Mesendoderm (in vitro differentiated cells): ENCODE data around the gene MASP2.
"Not testable (repeated sequence)": the region's sequence is repeated elsewhere in the genome, so short reads cannot be mapped to it uniquely, and the experiment has no call there.

Experiments
- DNase-seq: peaks from one replicate; pipeline ENCODE4 v3.0.0; 2013
- H2AK5ac ChIP-seq: 2 replicates; pipeline ENCODE4 v1.6.1; 2013; ENCODE audit warnings: low read length, inconsistent platforms
- H2BK120ac ChIP-seq: 2 replicates; pipeline ENCODE4 v1.6.1; 2013; ENCODE audit warnings: low read depth, mild to moderate bottlenecking, low read length, moderate library complexity, mixed read lengths
- H2BK15ac ChIP-seq: replicated peaks from 2 replicates; pipeline ENCODE4 v1.6.1; 2013; ENCODE audit warnings: low read depth, mild to moderate bottlenecking, moderate library complexity
- H2BK5ac ChIP-seq: 2 replicates; pipeline ENCODE4 v1.6.1; 2013; ENCODE audit warnings: low read length, inconsistent platforms
- H3K18ac ChIP-seq: 2 replicates; pipeline ENCODE4 v1.6.1; 2013; ENCODE audit warnings: mild to moderate bottlenecking, low read length, mixed read lengths
- H3K23ac ChIP-seq: one replicate; pipeline ENCODE4 v1.6.1; 2013; ENCODE audit warnings: low read length
- H3K27ac ChIP-seq: 2 replicates; pipeline ENCODE4 v1.5.1; 2013; ENCODE audit warnings: low read depth, mild to moderate bottlenecking, inconsistent platforms, low read length, moderate library complexity
- H3K27me3 ChIP-seq: 2 replicates; pipeline ENCODE4 v1.6.1; 2013; ENCODE audit warnings: low read length, control low read depth, mild to moderate bottlenecking, inconsistent platforms; ENCODE audit not compliant: insufficient read depth, poor library complexity
- H3K36me3 ChIP-seq: 2 replicates; pipeline ENCODE4 v1.6.1; 2013; ENCODE audit warnings: low read length, inconsistent platforms; ENCODE audit not compliant: control insufficient read depth, insufficient read depth
- H3K4ac ChIP-seq: one replicate; pipeline ENCODE4 v1.6.1; 2013; ENCODE audit warnings: low read depth, mild to moderate bottlenecking, low read length, moderate library complexity
- H3K4me1 ChIP-seq: 2 replicates; pipeline ENCODE4 v1.6.1; 2013; ENCODE audit warnings: low read depth, low read length, inconsistent platforms; ENCODE audit not compliant: control insufficient read depth
- H3K4me2 ChIP-seq: 2 replicates; pipeline ENCODE4 v1.6.1; 2013; ENCODE audit warnings: low read length
- H3K4me3 ChIP-seq: 2 replicates; pipeline ENCODE4 v1.5.1; 2013; ENCODE audit warnings: mild to moderate bottlenecking, low read length
- H3K56ac ChIP-seq: one replicate; pipeline ENCODE4 v1.6.1; 2013; ENCODE audit warnings: low read length
- H3K79me1 ChIP-seq: 2 replicates; pipeline ENCODE4 v1.6.1; 2013; ENCODE audit warnings: low read length, inconsistent platforms
- H3K79me2 ChIP-seq: 2 replicates; pipeline ENCODE4 v1.6.1; 2013; ENCODE audit warnings: mild to moderate bottlenecking, low read length; ENCODE audit not compliant: control insufficient read depth, insufficient read depth
- H3K9ac ChIP-seq: 2 replicates; pipeline ENCODE4 v1.6.1; 2013; ENCODE audit warnings: low read length, inconsistent platforms
- H4K5ac ChIP-seq: one replicate; pipeline ENCODE4 v1.6.1; 2013; ENCODE audit warnings: low read length
- H4K8ac ChIP-seq: one replicate; pipeline ENCODE4 v1.6.1; 2013; ENCODE audit warnings: low read depth, mild to moderate bottlenecking, control low read depth, low read length, moderate library complexity
- WGBS: extraction: QIAGEN DNeasy Blood & Tissue Kit; methylation state at CpG from one replicate; pipeline ENCODE4 v1.1.7; 2013; ENCODE audit warnings: low lambda C conversion rate, missing lambda C conversion rate; ENCODE audit not compliant: insufficient coverage; ENCODE audit errors: extremely low coverage; 5-methylcytosine and 5-hydroxymethylcytosine counted together

MASP2 gene

DNA sequence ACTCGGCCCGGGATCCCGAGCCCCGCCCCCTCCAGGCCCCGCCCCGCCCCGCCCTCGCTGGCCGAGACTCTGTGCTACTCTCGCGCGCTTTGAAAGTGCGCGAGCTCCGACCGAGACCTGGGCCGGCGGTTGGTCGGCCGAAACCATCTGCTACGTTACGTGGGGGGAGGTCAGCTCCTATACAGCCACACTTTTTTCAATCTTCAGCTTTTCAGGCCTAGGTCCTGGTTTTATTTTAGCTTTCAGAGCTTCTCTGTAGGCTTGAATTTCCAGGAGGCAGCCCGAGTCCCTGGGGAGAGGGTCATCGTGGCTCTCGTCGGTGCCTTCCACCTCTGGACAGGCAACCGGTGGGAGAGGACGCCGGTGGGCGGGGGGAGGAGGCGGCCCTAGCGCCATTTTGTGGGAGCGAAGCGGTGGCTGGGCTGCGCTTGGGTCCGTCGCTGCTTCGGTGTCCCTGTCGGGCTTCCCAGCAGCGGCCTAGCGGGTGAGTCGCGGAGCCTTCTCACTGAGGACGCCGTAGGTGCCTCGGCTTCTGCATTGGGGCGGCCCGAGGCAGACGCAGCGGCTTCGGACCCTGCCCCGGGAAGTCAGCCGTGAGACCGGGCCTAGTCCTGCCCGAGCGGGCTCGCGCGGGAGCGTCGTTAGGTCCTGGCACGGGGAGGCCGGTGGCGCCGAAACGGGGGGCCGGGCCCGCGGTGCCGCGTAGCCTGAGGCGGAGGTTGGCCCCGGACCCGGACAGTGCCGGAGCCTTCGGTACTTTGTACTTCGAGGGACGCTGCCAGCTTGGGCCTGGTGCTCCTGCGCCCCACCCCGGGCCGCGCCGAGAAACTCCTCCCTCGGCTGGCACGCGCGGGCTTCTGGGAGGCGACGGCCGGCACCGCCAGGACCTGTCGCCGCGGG is 34.5 kb downstream of the MASP2 start, which contains the start of gene TARDBP:
TSS of gene TARDBP (plus strand) at position 395 of the 900 bp plus-strand sequence. CDS start 1,074 bp downstream, outside the sequence.
- H3K79me1 ChIP-seq = peaks cover 7% of the 10 kb centered on the region
- DNase-seq = peak; percentile 94
- peaks cover 8% of the 10 kb centered on the region for H3K36me3 ChIP-seq
- no peak within 1 kb of the TSS for H2BK15ac ChIP-seq
- H3K56ac ChIP-seq = peak within 1 kb of the TSS; percentile 100
- H3K79me2 ChIP-seq = peaks cover 28% of the 10 kb centered on the region
- peak within 1 kb of the TSS; percentile 77 for H3K18ac ChIP-seq
- H2BK120ac ChIP-seq = no peak within 1 kb of the TSS
- H3K4me3 ChIP-seq = peak within 1 kb of the TSS; percentile 98
- H3K27me3 ChIP-seq = no peaks in the 10 kb centered on the region
- H4K8ac ChIP-seq = peak within 1 kb of the TSS; percentile 59
- H3K4me1 ChIP-seq = peaks cover 3% of the 10 kb centered on the region
- H3K4me2 ChIP-seq = peak within 1 kb of the TSS; percentile 96
- H3K27ac ChIP-seq = peak within 1 kb of the TSS; percentile 75
- H4K5ac ChIP-seq = no peak within 1 kb of the TSS
- peak within 1 kb of the TSS; percentile 92 for H2BK5ac ChIP-seq
- peak within 1 kb of the TSS; percentile 64 for H3K4ac ChIP-seq
- H2AK5ac ChIP-seq = no peak within 1 kb of the TSS
- peak within 1 kb of the TSS; percentile 100 for H3K9ac ChIP-seq
- peak within 1 kb of the TSS; percentile 94 for H3K23ac ChIP-seq
- no CpG with 5 or more reads among the region's 94 CpGs for WGBS

DNA sequence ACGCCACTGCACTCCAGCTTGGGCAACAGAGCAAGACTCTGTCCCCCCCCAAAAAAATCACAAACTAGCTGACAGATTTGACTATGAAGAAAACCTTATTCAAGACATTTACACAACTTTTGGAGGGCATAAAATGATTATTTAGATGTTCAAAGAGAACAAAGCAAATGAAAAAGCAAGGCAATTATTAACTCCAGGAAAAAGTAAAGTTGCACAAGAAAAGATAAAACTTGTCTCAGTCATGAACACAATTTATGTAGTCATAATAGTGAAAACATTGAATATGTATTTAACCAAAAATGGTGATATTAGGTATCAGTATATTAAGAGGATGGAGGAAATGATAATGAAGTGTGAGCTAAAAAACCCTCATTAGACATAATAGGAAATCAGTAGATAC is 46.5 kb downstream of the MASP2 start:
- Histone ChIP-seq H2BK15ac (no peak overlapping the region), H3K4ac (no peak overlapping the region), H3K18ac (no peak overlapping the region), H2AK5ac (no peak overlapping the region), H3K4me1 (no peaks in the 10 kb centered on the region), H3K27me3 (no peaks in the 10 kb centered on the region), H4K8ac (no peak overlapping the region), H3K36me3 (no peaks in the 10 kb centered on the region), H3K56ac (no peak overlapping the region), H3K79me1 (no peaks in the 10 kb centered on the region), H3K4me3 (no peak overlapping the region), H3K27ac (no peak overlapping the region), H2BK120ac (no peak overlapping the region), H3K4me2 (no peak overlapping the region), H3K79me2 (no peaks in the 10 kb centered on the region), H4K5ac (no peak overlapping the region), H2BK5ac (no peak overlapping the region), H3K9ac (no peak overlapping the region), H3K23ac (no peak overlapping the region)
- no peak for DNase-seq
- WGBS = no CpG with 5 or more reads among the region's 1 CpG

- no peak overlapping the region for H3K23ac ChIP-seq
- H2BK15ac ChIP-seq = no peak overlapping the region
- no peaks in the 10 kb centered on the region for H3K27me3 ChIP-seq
- no peak overlapping the region for H3K4me2 ChIP-seq
- no peaks in the 10 kb centered on the region for H3K79me1 ChIP-seq
- H4K5ac ChIP-seq = no peak overlapping the region
- no peak for DNase-seq
- no peak overlapping the region for H3K9ac ChIP-seq
- H3K4ac ChIP-seq = no peak overlapping the region
- H3K18ac ChIP-seq = no peak overlapping the region
- H3K4me1 ChIP-seq = no peaks in the 10 kb centered on the region
- no peak overlapping the region for H3K4me3 ChIP-seq
- H2AK5ac ChIP-seq = no peak overlapping the region
- H2BK5ac ChIP-seq = no peak overlapping the region
- no peaks in the 10 kb centered on the region for H3K79me2 ChIP-seq
- H3K27ac ChIP-seq = no peak overlapping the region
- 100% methylated on average over 2 of the region's 3 CpGs for WGBS
- no peak overlapping the region for H4K8ac ChIP-seq
- H3K36me3 ChIP-seq = no peaks in the 10 kb centered on the region
- H2BK120ac ChIP-seq = no peak overlapping the region
- H3K56ac ChIP-seq = no peak overlapping the region
These were observed 50.9 kb downstream of the MASP2 start for GRCh38 chr1:10996100-10996499.

- Histone ChIP-seq H3K27me3 (no peaks in the 10 kb centered on the region), H3K56ac (no peak overlapping the region), H3K18ac (no peak overlapping the region), H2BK5ac (no peak overlapping the region), H3K4me3 (no peak overlapping the region), H3K23ac (no peak overlapping the region), H3K4me1 (no peaks in the 10 kb centered on the region), H2BK15ac (no peak overlapping the region), H3K4ac (no peak overlapping the region), H3K27ac (no peak overlapping the region), H3K79me2 (no peaks in the 10 kb centered on the region), H4K5ac (no peak overlapping the region), H2BK120ac (no peak overlapping the region), H2AK5ac (no peak overlapping the region), H4K8ac (no peak overlapping the region), H3K36me3 (no peaks in the 10 kb centered on the region), H3K4me2 (no peak overlapping the region), H3K9ac (no peak overlapping the region), H3K79me1 (no peaks in the 10 kb centered on the region)
- no CpG with 5 or more reads among the region's 4 CpGs for WGBS
- no peak for DNase-seq
These were observed 54.2 kb downstream of the MASP2 start for GRCh38 chr1:10992864-10993263.

GRCh38 chr1:10992004-10992403 is 55.0 kb downstream of the MASP2 start:
- not testable (repeated sequence) for H2BK120ac ChIP-seq, H2AK5ac ChIP-seq, H3K4me3 ChIP-seq, H3K79me2 ChIP-seq, H2BK15ac ChIP-seq, H3K36me3 ChIP-seq, H3K4me1 ChIP-seq, H3K4ac ChIP-seq, H3K27me3 ChIP-seq, H3K9ac ChIP-seq, H3K56ac ChIP-seq, H4K5ac ChIP-seq, H3K79me1 ChIP-seq, H2BK5ac ChIP-seq, H3K27ac ChIP-seq, H3K18ac ChIP-seq, H3K4me2 ChIP-seq, H3K23ac ChIP-seq, H4K8ac ChIP-seq, DNase-seq
- WGBS = no CpG with 5 or more reads among the region's 2 CpGs
